ENCODE measurements around the gene PLCB2. TPM values are rescaled to one million over a fixed set of nuclear protein-coding genes. Genes with fewer than 3 reads are reported as not detected.

PLCB2 gene
- total RNA-seq, 1 donor from 2014 or later, result 2.6 TPM

DNA sequence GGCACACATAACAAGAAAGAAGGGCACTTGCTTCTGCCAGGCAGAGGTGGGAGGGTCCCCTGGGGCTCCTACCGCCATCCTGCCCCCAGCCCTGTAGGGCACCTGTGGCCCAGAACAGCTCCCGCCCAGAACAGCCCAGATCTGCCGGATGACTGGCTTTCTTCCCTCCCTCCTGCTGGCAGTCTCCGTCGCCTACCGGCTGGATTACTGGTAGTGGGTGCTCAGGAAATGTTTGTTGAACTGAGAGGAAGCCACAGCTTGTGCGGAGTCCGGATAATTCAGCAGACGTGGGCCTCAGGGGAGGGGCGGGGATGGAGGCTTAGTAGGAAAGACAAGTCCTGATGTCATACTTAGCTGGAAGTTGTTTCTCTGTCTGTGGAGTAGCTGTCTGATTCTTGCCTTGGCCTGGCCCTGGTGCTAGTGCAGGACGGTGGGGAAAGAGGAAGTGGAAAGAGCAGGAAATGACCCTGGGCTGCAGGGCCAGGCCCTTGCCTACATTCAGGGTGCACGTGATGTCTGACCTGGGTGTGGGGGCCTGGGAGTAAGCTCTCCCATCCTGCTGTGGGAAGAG is 26.3 kb upstream of the PLCB2 start:
- DNase-seq, result no peak
- H3K4me1 Mint-ChIP-seq (ENCODE audit: low read depth, unreplicated experiment), result peaks cover 36% of the 10 kb centered on the region
- H3K4me3 Mint-ChIP-seq (ENCODE audit: unreplicated experiment), result peak overlapping the region; percentile 70
- H3K9me3 Mint-ChIP-seq (ENCODE audit: unreplicated experiment), result peaks cover 11% of the 10 kb centered on the region
- H3K27ac Mint-ChIP-seq (ENCODE audit: unreplicated experiment), result no peak overlapping the region
- no peak for TF ChIP-seq CTCF (IDR thresholded peaks at IDR 0.05; ENCODE audit: partially characterized antibody, unreplicated experiment)
- H3K36me3 Mint-ChIP-seq (ENCODE audit: unreplicated experiment), result peaks cover 4% of the 10 kb centered on the region
- peaks cover 12% of the 10 kb centered on the region for H3K27me3 Mint-ChIP-seq (ENCODE audit: unreplicated experiment)

GRCh38 chr15:40332113-40332781 is 24.5 kb upstream of the PLCB2 start:
- Mint-ChIP-seq H3K27me3 (ENCODE audit: unreplicated experiment) (peaks cover 10% of the 10 kb centered on the region), H3K36me3 (ENCODE audit: unreplicated experiment) (peaks cover 4% of the 10 kb centered on the region), H3K9me3 (ENCODE audit: unreplicated experiment) (peaks cover 16% of the 10 kb centered on the region), H3K27ac (ENCODE audit: unreplicated experiment) (peak overlapping the region; percentile 73), H3K4me1 (ENCODE audit: low read depth, unreplicated experiment) (peaks cover 54% of the 10 kb centered on the region), H3K4me3 (ENCODE audit: unreplicated experiment) (peak overlapping the region; percentile 30)
- no peak for DNase-seq
- TF ChIP-seq CTCF (IDR thresholded peaks at IDR 0.05; ENCODE audit: partially characterized antibody, unreplicated experiment), result no peak

DNA sequence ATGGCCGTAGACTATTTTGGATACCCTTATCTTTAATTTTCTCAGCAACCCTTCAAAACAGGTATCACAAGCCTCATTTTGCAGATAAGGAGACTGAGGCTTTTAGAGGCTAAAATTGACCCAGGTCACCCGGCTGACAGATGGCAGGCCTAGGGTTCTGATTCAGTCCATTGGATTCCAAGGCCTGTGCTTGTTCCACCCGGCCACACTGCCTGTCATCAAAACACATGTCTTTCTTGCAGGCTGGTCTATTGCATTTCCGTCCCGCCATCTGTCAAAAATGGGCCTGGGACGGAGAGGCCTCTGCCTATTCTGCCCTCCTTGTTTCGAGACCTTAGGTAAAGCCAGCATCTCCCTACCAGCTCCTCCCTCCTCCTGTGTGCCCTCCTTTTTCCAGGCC is 23.9 kb upstream of the PLCB2 start:
- Mint-ChIP-seq H3K27ac (ENCODE audit: unreplicated experiment) (peak overlapping the region; percentile 73), H3K36me3 (ENCODE audit: unreplicated experiment) (peaks cover 4% of the 10 kb centered on the region), H3K9me3 (ENCODE audit: unreplicated experiment) (peaks cover 16% of the 10 kb centered on the region), H3K4me1 (ENCODE audit: low read depth, unreplicated experiment) (peaks cover 59% of the 10 kb centered on the region), H3K27me3 (ENCODE audit: unreplicated experiment) (peaks cover 10% of the 10 kb centered on the region), H3K4me3 (ENCODE audit: unreplicated experiment) (no peak overlapping the region)
- TF ChIP-seq CTCF (IDR thresholded peaks at IDR 0.05; ENCODE audit: partially characterized antibody, unreplicated experiment), result no peak
- no peak for DNase-seq

DNA sequence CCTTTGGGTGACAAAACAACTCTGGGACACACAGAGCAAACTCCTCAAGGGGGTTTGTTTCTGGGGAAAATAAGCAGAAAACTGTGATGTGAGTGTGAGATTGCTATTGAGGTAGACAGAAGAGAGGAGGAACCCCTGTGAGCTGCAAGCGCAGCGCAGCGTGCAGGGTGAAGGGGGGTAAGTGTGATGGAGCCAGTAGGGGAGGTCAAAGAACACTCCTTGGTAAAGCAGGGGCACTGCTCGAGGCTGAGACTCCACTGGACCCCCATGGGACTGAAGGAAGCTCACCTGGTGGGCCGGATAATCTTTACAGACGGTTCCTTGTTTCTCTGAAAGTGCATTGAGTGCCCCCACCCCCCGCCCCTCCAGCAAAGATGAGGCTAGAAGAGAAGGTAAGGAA is 23.3 kb upstream of the PLCB2 start:
- H3K4me1 Mint-ChIP-seq (ENCODE audit: low read depth, unreplicated experiment), result peaks cover 58% of the 10 kb centered on the region
- TF ChIP-seq CTCF (IDR thresholded peaks at IDR 0.05; ENCODE audit: partially characterized antibody, unreplicated experiment), result no peak
- DNase-seq, result no peak
- H3K27ac Mint-ChIP-seq (ENCODE audit: unreplicated experiment), result no peak overlapping the region
- H3K9me3 Mint-ChIP-seq (ENCODE audit: unreplicated experiment), result peaks cover 15% of the 10 kb centered on the region
- no peak overlapping the region for H3K4me3 Mint-ChIP-seq (ENCODE audit: unreplicated experiment)
- H3K27me3 Mint-ChIP-seq (ENCODE audit: unreplicated experiment), result peaks cover 9% of the 10 kb centered on the region
- peaks cover 4% of the 10 kb centered on the region for H3K36me3 Mint-ChIP-seq (ENCODE audit: unreplicated experiment)

DNA sequence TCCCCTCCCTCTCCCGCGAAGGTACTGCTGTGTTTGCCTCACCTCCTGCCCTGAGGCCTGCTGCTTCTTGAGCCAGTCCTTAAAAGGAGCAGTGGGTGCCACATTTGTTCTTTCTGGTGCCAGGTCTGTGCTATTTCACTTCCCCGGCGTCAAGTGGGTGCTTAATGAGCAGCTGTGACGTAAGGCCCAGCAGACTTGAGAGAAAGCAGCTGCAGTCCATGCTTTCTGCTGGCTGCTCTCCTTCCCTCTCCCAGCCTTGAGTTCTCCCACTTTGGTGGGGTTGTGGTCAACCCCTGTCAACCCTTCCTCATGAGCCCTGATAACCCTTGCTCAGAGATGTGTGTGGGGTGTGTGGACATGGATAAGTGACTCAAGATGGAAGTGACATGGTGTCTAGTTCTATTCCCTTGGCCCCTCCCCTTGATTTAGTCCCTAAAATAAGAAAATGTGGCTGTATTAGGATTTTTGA is 22.7 kb upstream of the PLCB2 start:
- Mint-ChIP-seq H3K27me3 (ENCODE audit: unreplicated experiment) (peaks cover 9% of the 10 kb centered on the region), H3K4me3 (ENCODE audit: unreplicated experiment) (no peak overlapping the region), H3K4me1 (ENCODE audit: low read depth, unreplicated experiment) (peaks cover 62% of the 10 kb centered on the region), H3K9me3 (ENCODE audit: unreplicated experiment) (peaks cover 13% of the 10 kb centered on the region), H3K36me3 (ENCODE audit: unreplicated experiment) (peaks cover 4% of the 10 kb centered on the region), H3K27ac (ENCODE audit: unreplicated experiment) (peak overlapping the region; percentile 5)
- DNase-seq, result no peak
- TF ChIP-seq CTCF (IDR thresholded peaks at IDR 0.05; ENCODE audit: partially characterized antibody, unreplicated experiment), result no peak
